ENCODE data around the gene SBK2.
"Not testable (repeated sequence)": the region's sequence is repeated elsewhere in the genome, so short reads cannot be mapped to it uniquely, and the experiment has no call there.

Gene SBK2

GRCh38 chr19:55536951-55537740, at the start of gene SBK2:
SBK2 (minus strand) TSS chr19:55537133; CDS start chr19:55536294, 839 bp downstream.
- peak; percentile 22 for DNase-seq (ENCODE audit: low read depth, low spot score)

- peak; percentile 96 for DNase-seq (ENCODE audit: low read depth, low spot score)
These were observed 48.9 kb upstream of the SBK2 start for GRCh38 chr19:55585658-55586339.

- DNase-seq (ENCODE audit: low read depth, low spot score): no peak
These were observed 47.9 kb upstream of the SBK2 start for GRCh38 chr19:55584871-55585270.

GRCh38 chr19:55583897-55584296, 47.0 kb upstream of the SBK2 start:
- not testable (repeated sequence) for DNase-seq (ENCODE audit: low read depth, low spot score)

- not testable (repeated sequence) for DNase-seq (ENCODE audit: low read depth, low spot score)
These were observed 45.4 kb upstream of the SBK2 start for GRCh38 chr19:55582284-55582683.

- DNase-seq (ENCODE audit: low read depth, low spot score): peak; percentile 22
These were observed 44.9 kb upstream of the SBK2 start for GRCh38 chr19:55581823-55582223.

GRCh38 chr19:55581145-55581822, 44.4 kb upstream of the SBK2 start:
- DNase-seq (ENCODE audit: low read depth, low spot score): peak; percentile 16

GRCh38 chr19:55580628-55581144, 43.8 kb upstream of the SBK2 start, which contains the start of gene ZNF579:
ZNF579 (minus strand) TSS chr19:55580848; CDS start chr19:55579639, 1,209 bp downstream.
- peak; percentile 95 for DNase-seq (ENCODE audit: low read depth, low spot score)

GRCh38 chr19:55579766-55580621, 43.1 kb upstream of the SBK2 start:
- DNase-seq (ENCODE audit: low read depth, low spot score): peak; percentile 77

- no peak for DNase-seq (ENCODE audit: low read depth, low spot score)
These were observed 42.1 kb upstream of the SBK2 start for GRCh38 chr19:55578761-55579747.

GRCh38 chr19:55578031-55578760, 41.3 kb upstream of the SBK2 start:
- DNase-seq (ENCODE audit: low read depth, low spot score): no peak

- DNase-seq (ENCODE audit: low read depth, low spot score): no peak
These were observed 39.8 kb upstream of the SBK2 start for GRCh38 chr19:55576746-55577145.

GRCh38 chr19:55573929-55574328, 37.0 kb upstream of the SBK2 start:
- not testable (repeated sequence) for DNase-seq (ENCODE audit: low read depth, low spot score)

GRCh38 chr19:55569477-55569876, 32.5 kb upstream of the SBK2 start:
- DNase-seq (ENCODE audit: low read depth, low spot score): not testable (repeated sequence)

- no peak for DNase-seq (ENCODE audit: low read depth, low spot score)
These were observed 30.9 kb upstream of the SBK2 start for GRCh38 chr19:55567708-55568328.

GRCh38 chr19:55566823-55567222, 29.9 kb upstream of the SBK2 start:
- no peak for DNase-seq (ENCODE audit: low read depth, low spot score)

- peak; percentile 81 for DNase-seq (ENCODE audit: low read depth, low spot score)
These were observed 26.3 kb upstream of the SBK2 start for GRCh38 chr19:55563261-55563690.

- no peak for DNase-seq (ENCODE audit: low read depth, low spot score)
These were observed 22.8 kb upstream of the SBK2 start for GRCh38 chr19:55559684-55560083.

- DNase-seq (ENCODE audit: low read depth, low spot score): no peak
These were observed 17.8 kb upstream of the SBK2 start for GRCh38 chr19:55554741-55555152.

Measured in astrocyte of the hippocampus (primary cell).